Progenitor cell of endocrine pancreas (in vitro differentiated cells): Measurements from ENCODE around the gene PIM3. TPM values are rescaled to one million over a fixed set of nuclear protein-coding genes. Genes with fewer than 3 reads are reported as not detected.

Experiments
- DNase-seq: peaks from one replicate; pipeline ENCODE4 v3.0.0; 2021; ENCODE audit warnings: low spot score; ENCODE audit not compliant: unreplicated experiment
- H3K27ac Mint-ChIP-seq: 2 replicates; pipeline ENCODE4 v1.8.0; 2021; ENCODE audit warnings: mild to moderate bottlenecking, moderate library complexity, mixed read lengths
- H3K27me3 Mint-ChIP-seq: 2 replicates; pipeline ENCODE4 v1.8.0; 2021; ENCODE audit warnings: mixed read lengths
- H3K36me3 Mint-ChIP-seq: 2 replicates; pipeline ENCODE4 v1.8.0; 2022; ENCODE audit warnings: mixed read lengths; ENCODE audit not compliant: insufficient read depth
- H3K4me1 Mint-ChIP-seq: 2 replicates; pipeline ENCODE4 v1.8.0; 2021; ENCODE audit warnings: low read depth, mixed read lengths
- H3K4me3 Mint-ChIP-seq: 2 replicates; pipeline ENCODE4 v1.8.0; 2021; ENCODE audit warnings: low read depth, mild to moderate bottlenecking, moderate library complexity, mixed read lengths
- H3K9me3 Mint-ChIP-seq: 2 replicates; pipeline ENCODE4 v1.8.0; 2021; ENCODE audit warnings: low read depth, mixed read lengths
- total RNA-seq: library from RNA; stranded (reverse); gene quantifications from 2 replicates; pipeline ENCODE4 v1.2.1, GENCODE V29; 2021
- TF ChIP-seq, protein P1 (sequence below): fragments of 200-600 bp; sonication (generic); IDR thresholded peaks from one replicate; pipeline ENCODE4 v1.5.0; 2021; ENCODE audit warnings: antibody characterized with exemption, mild to moderate bottlenecking; ENCODE audit not compliant: unreplicated experiment

Gene PIM3
- total RNA-seq, 1 donor from 2014 or later: 17.4 TPM

DNA sequence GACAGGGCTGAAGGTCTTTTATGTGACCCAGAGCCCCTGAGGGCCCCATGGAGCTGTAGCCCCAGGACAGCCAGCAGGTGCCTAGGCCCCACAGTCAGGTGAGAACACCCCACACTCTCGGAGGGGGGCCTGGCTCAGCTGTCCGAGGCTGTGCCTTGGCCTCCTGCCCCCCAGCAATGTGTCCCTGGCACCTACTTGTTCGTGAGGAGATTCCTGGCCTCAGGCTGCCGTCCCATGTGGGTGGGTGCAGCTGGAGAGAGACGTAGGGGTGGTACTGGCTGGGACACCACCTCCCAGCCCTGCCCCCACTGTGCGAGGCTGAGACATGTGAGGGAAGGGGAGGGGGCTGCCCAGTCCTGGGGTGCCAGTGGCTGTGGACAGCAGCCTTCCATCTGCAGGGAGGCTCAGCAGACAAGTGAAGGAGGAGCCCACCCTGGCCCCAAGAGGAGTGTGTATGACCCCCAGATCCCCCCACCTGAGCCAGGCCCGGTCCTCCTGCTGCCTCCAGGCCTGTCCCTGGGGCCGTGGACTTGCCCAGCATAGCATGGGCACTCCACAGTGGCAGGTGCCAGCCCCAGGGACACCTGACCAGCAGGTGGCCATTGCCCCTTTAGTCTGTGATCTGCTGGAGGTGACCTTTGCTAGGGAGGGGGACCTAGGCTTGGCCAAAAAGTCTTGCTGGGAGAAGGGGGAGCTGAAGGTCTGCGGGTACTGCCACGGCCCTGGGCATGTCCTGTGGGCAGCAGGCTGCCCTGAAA, 35.0 kb downstream of the PIM3 start:
- Mint-ChIP-seq H3K9me3 (peaks cover 10% of the 10 kb centered on the region), H3K4me3 (no peak overlapping the region), H3K4me1 (no peaks in the 10 kb centered on the region), H3K27ac (no peak overlapping the region), H3K27me3 (peaks cover 23% of the 10 kb centered on the region), H3K36me3 (no peaks in the 10 kb centered on the region)
- TF ChIP-seq, protein P1, sequence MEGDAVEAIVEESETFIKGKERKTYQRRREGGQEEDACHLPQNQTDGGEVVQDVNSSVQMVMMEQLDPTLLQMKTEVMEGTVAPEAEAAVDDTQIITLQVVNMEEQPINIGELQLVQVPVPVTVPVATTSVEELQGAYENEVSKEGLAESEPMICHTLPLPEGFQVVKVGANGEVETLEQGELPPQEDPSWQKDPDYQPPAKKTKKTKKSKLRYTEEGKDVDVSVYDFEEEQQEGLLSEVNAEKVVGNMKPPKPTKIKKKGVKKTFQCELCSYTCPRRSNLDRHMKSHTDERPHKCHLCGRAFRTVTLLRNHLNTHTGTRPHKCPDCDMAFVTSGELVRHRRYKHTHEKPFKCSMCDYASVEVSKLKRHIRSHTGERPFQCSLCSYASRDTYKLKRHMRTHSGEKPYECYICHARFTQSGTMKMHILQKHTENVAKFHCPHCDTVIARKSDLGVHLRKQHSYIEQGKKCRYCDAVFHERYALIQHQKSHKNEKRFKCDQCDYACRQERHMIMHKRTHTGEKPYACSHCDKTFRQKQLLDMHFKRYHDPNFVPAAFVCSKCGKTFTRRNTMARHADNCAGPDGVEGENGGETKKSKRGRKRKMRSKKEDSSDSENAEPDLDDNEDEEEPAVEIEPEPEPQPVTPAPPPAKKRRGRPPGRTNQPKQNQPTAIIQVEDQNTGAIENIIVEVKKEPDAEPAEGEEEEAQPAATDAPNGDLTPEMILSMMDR: no peak
- DNase-seq: no peak

DNA sequence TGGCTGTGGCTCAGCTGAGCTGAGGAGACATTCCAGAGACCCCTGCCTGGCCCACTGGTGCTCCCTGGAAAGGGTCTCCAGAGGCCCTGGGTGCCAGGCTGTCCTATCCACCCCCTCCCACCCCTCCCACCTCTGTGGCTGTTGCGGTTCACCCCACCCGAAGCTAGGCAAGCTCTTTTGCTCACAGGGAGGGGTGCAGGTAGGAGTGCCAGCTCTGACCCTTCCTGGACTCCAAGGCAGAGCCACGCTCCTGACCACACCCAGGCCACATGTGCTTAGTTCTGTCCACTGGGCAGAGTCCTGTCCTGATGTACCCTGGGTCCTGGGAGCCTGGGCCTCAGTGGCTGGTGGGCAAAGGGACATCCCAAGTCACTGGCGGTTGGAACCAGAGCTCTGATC, 35.5 kb downstream of the PIM3 start:
- H3K36me3 Mint-ChIP-seq: no peaks in the 10 kb centered on the region
- H3K9me3 Mint-ChIP-seq: peaks cover 6% of the 10 kb centered on the region
- DNase-seq: no peak
- no peak overlapping the region for H3K27ac Mint-ChIP-seq
- TF ChIP-seq, protein P1: no peak
- H3K4me3 Mint-ChIP-seq: no peak overlapping the region
- H3K4me1 Mint-ChIP-seq: no peaks in the 10 kb centered on the region
- H3K27me3 Mint-ChIP-seq: peaks cover 25% of the 10 kb centered on the region

DNA sequence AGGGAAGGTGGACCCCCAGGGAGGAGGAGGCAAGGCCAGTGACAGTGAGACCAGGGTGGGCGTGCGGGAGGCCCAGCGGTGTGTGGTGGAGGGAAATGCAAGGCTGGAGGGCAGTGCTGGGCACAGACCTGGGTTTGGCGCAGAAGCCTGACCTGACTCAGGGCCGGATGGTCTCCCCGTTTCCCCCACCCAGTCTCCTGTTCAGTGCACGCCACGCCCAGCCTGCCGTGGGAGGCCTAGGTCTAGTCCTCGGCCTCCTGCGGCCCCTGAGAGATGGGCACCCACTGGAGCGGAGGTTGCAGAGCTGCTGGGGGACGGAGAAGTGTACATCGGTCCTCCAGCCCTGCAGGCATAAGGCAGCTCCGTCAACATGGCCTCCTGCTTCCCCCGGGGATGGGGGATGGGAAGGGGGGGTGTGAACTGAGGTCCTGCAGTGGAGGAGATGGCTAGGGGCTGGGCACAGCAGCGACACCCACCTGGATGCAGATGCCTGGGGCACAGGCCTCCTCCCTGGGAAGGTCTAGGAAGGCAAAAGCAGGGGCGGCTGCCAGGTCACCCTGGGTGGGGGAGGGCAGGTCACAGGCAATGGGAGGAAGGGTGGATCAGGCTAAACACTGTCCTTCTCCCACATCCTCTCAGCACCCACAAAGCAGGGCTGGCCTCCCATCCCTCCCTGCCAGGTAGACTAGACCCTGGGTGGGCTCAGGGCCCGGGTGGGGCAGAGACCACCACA, 36.1 kb downstream of the PIM3 start:
- no peaks in the 10 kb centered on the region for H3K36me3 Mint-ChIP-seq
- H3K4me3 Mint-ChIP-seq: no peak overlapping the region
- no peak overlapping the region for H3K27ac Mint-ChIP-seq
- H3K9me3 Mint-ChIP-seq: peaks cover 2% of the 10 kb centered on the region
- DNase-seq: no peak
- peaks cover 23% of the 10 kb centered on the region for H3K27me3 Mint-ChIP-seq
- TF ChIP-seq, protein P1: no peak
- H3K4me1 Mint-ChIP-seq: no peaks in the 10 kb centered on the region

DNA sequence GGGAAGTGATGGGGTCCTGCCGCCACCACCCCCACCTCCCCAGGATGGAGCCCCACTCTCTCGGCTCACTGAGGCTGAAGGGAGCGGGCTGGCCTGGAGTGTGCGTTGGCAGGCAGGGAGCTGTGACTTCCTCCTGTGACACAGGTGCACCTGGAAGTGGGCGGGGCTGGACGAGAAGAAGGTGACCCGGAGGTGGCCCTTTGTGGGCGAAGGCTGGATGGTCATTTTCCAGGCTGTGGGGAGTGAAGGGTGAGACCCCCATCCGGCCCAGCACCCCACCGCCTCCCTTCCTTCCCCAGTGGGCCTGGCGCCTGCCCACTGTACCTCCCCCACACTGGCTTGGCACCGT, 36.7 kb downstream of the PIM3 start:
- H3K27ac Mint-ChIP-seq: no peak overlapping the region
- DNase-seq: peak; percentile 9
- no peaks in the 10 kb centered on the region for H3K36me3 Mint-ChIP-seq
- H3K4me3 Mint-ChIP-seq: no peak overlapping the region
- no peaks in the 10 kb centered on the region for H3K4me1 Mint-ChIP-seq
- no peaks in the 10 kb centered on the region for H3K9me3 Mint-ChIP-seq
- H3K27me3 Mint-ChIP-seq: peaks cover 26% of the 10 kb centered on the region
- TF ChIP-seq, protein P1: no peak

DNA sequence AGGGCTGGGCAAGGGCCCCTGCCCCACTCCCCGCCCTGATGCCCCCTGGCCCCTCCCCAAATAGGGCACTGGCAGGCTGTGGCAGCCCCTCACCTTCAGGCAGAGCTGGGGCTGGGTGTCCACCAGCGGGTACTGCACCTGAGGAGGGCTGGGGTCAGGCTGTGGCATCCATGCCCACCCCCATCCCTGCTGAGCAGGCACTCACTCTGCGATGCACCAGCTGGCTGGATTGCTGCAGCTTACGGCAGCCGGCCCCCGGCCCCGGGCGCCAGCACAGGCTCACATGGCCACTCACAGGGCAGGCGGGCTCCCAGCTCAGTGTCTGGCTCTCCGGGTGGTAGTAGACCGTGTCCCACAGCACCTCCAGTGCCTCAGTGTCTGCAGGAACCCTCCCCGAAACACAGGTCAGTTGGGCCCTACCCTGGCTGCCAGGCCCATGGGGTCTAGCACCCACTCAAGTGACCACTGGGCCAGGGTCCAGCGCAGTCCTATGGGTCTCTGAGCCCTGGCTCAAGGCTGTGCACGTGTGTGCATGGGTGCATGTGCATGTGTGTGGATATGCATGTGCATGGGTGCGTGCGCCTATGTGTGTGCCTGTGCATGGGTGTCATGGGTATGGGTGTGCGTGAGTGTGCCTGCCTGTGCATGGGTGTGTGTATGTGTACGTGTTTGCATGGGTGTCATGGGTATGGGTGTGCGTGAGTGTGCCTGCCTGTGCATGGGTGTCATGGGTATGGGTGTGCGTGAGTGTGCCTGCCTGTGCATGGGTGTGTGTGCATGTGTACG, 37.6 kb downstream of the PIM3 start:
- no peaks in the 10 kb centered on the region for H3K36me3 Mint-ChIP-seq
- H3K9me3 Mint-ChIP-seq: no peaks in the 10 kb centered on the region
- H3K4me3 Mint-ChIP-seq: no peak overlapping the region
- H3K27ac Mint-ChIP-seq: no peak overlapping the region
- H3K4me1 Mint-ChIP-seq: no peaks in the 10 kb centered on the region
- no peak for DNase-seq
- H3K27me3 Mint-ChIP-seq: peaks cover 28% of the 10 kb centered on the region
- TF ChIP-seq, protein P1: no peak
